Motor neuron (in vitro differentiated cells): ENCODE measurements around the gene SEMG1. TPM values are rescaled to one million over a fixed set of nuclear protein-coding genes. Genes with fewer than 3 reads are reported as not detected.

Experiments
- total RNA-seq, 8 experiments: library from RNA; unstranded; fragments of 300-600 nt; gene quantifications; 2 replicates each; pipeline versions ENCODE4 v1.2.3 to v1.2.4, GENCODE V29; 2022

Gene SEMG1
- total RNA-seq, 8 experiments from 2014 or later = 0.05 TPM; not detected in 7

Other genes starting within 250 kb of the SEMG1 start
- 10 to 100 TPM; 14.6 to 80.9 (median 23.6) TPM for gene TOMM34, start 246.6 kb upstream of the SEMG1 start, total RNA-seq
- gene STK4, start 240.5 kb upstream of the SEMG1 start, total RNA-seq = 10 to 100 TPM; 12.6 to 38.0 (median 21.0) TPM
- gene KCNS1, start 105.9 kb upstream of the SEMG1 start, total RNA-seq = under 1 TPM; 0.15 to 0.85 (median 0.34) TPM
- under 1 TPM in 4 of 8 experiments, not detected in 4; 0.29 to 0.66 (median 0.36) TPM for gene WFDC5, start 91.9 kb upstream of the SEMG1 start, total RNA-seq
- not detected for gene WFDC12, start 82.6 kb upstream of the SEMG1 start, total RNA-seq
- 100 to 1,000 TPM in 1 of 8 experiments, 10 to 100 TPM in 1, not detected in 6; 46.2 to 312 TPM for gene PI3, start 32.1 kb upstream of the SEMG1 start, total RNA-seq
- under 1 TPM in 4 of 8 experiments, not detected in 4; 0.05 to 0.20 (median 0.11) TPM for gene SEMG2, start 14.3 kb downstream of the SEMG1 start, total RNA-seq
- gene SLPI, start 47.5 kb downstream of the SEMG1 start, total RNA-seq = 1,000 to 10,000 TPM in 1 of 8 experiments, 10 to 100 TPM in 1, 1 to 10 TPM in 1, under 1 TPM in 1, not detected in 4; 0.57 to 2,950 (median 22.8) TPM
- gene RBPJL, start 99.8 kb downstream of the SEMG1 start, total RNA-seq = under 1 TPM in 1 of 8 experiments, not detected in 7; 0.62 TPM
- gene MATN4, start 101.3 kb downstream of the SEMG1 start, total RNA-seq = under 1 TPM in 4 of 8 experiments, not detected in 4; 0.08 to 0.31 (median 0.20) TPM
- gene SDC4, start 141.4 kb downstream of the SEMG1 start, total RNA-seq = 10 to 100 TPM in 4 of 8 experiments, 1 to 10 TPM in 4; 1.6 to 94.9 (median 13.3) TPM
- 10 to 100 TPM; 17.3 to 49.8 (median 21.9) TPM for gene SYS1, start 156.1 kb downstream of the SEMG1 start, total RNA-seq
- 1 to 10 TPM in 6 of 8 experiments, under 1 TPM in 2; 0.81 to 1.8 (median 1.3) TPM for gene TP53TG5, start 171.3 kb downstream of the SEMG1 start, total RNA-seq
- gene DBNDD2, start 201.3 kb downstream of the SEMG1 start, total RNA-seq = 10 to 100 TPM in 5 of 8 experiments, 1 to 10 TPM in 3; 4.8 to 35.4 (median 11.8) TPM
- gene PIGT, start 209.1 kb downstream of the SEMG1 start, total RNA-seq = 100 to 1,000 TPM in 1 of 8 experiments, 10 to 100 TPM in 7; 29.9 to 134 (median 58.8) TPM